H1 (cell line): ENCODE results near the gene MAPK8IP1. TPM values are rescaled to one million over a fixed set of nuclear protein-coding genes. Genes with fewer than 3 reads are reported as not detected.

Experiments
- CTCF ChIA-PET: fragments of 300-600 bp; sonication (Branson Sonifier 250); formaldehyde crosslinking; loops from one replicate; lab custom pipeline; 2021; ENCODE audit not compliant: partially characterized antibody; lab: Charles Lee
- POLR2A ChIA-PET: fragments of 300-600 bp; sonication (Branson Sonifier 250); formaldehyde crosslinking; loops from one replicate; lab custom pipeline; 2021; ENCODE audit warnings: inconsistent platforms; ENCODE audit not compliant: partially characterized antibody; lab: Charles Lee
- DNase-seq, 2 experiments: peaks; one replicate each; pipeline versions ENCODE4 v3.0.0 to v3.0.0-alpha.2; 2010 to 2022; ENCODE audit warnings: low spot score in 2 of 2, low read depth in 1 of 2, mixed read lengths in 1 of 2
- FAIRE-seq: peaks from 2 replicates; lab custom pipeline; 2011; peaks lifted over from hg19 to GRCh38; lab: Jason Lieb, UNC
- H2AFZ ChIP-seq: 2 replicates; pipeline ENCODE4 v1.8.1; 2012; ENCODE audit warnings: low read length, inconsistent platforms
- H2AK5ac ChIP-seq: 2 replicates; pipeline ENCODE4 v1.6.1; 2013; ENCODE audit warnings: low read depth, low read length
- H2BK120ac ChIP-seq: replicated peaks from 2 replicates; pipeline ENCODE3; 2013; ENCODE audit warnings: low read depth, low read length, inconsistent platforms
- H2BK12ac ChIP-seq: 2 replicates; pipeline ENCODE4 v1.6.1; 2013; ENCODE audit warnings: low read depth, low read length
- H2BK15ac ChIP-seq: 2 replicates; pipeline ENCODE4 v1.6.1; 2013; ENCODE audit warnings: low read length
- H2BK20ac ChIP-seq: 2 replicates; pipeline ENCODE4 v1.6.1; 2013; ENCODE audit warnings: low read length
- H2BK5ac ChIP-seq: 2 replicates; pipeline ENCODE4 v1.6.1; 2013; ENCODE audit warnings: low read depth, low read length
- H3K14ac ChIP-seq: 2 replicates; pipeline ENCODE4 v1.6.1; 2013; ENCODE audit warnings: inconsistent platforms; ENCODE audit not compliant: insufficient read length
- H3K18ac ChIP-seq: 2 replicates; pipeline ENCODE4 v1.6.1; 2013; ENCODE audit warnings: low read length; ENCODE audit errors: extremely low read depth
- H3K23ac ChIP-seq: 2 replicates; pipeline ENCODE4 v1.6.1; 2013; ENCODE audit warnings: inconsistent platforms; ENCODE audit not compliant: insufficient read length
- H3K23me2 ChIP-seq: 2 replicates; pipeline ENCODE4 v1.6.1; 2013; ENCODE audit warnings: low read depth, low read length
- H3K27ac ChIP-seq: 2 replicates; pipeline ENCODE4 v1.6.1; 2011; ENCODE audit warnings: low read depth, low read length, inconsistent platforms
- H3K27me3 ChIP-seq, 4 experiments: replicated peaks in 1 of 4; 1 replicate in 1 of 4; 2 replicates in 3 of 4; pipeline versions ENCODE4 v1.6.1 to v1.8.1; 2011 to 2013; ENCODE audit warnings: low read length in 3 of 4, mild to moderate bottlenecking in 3 of 4, inconsistent platforms in 2 of 4, mixed read lengths in 2 of 4, moderate library complexity in 1 of 4; ENCODE audit not compliant: control insufficient read depth in 3 of 4, insufficient read depth in 3 of 4; ENCODE audit errors: extremely low read depth in 1 of 4
- H3K36me3 ChIP-seq, 4 experiments: 2 replicates each; pipeline versions ENCODE4 v1.6.1 to v1.8.1; 2011 to 2013; ENCODE audit warnings: mild to moderate bottlenecking in 4 of 4, low read length in 3 of 4, moderate library complexity in 2 of 4, control low read depth in 1 of 4, inconsistent platforms in 1 of 4; ENCODE audit not compliant: insufficient read depth in 4 of 4, control insufficient read depth in 2 of 4
- H3K4ac ChIP-seq: replicated peaks from 2 replicates; pipeline ENCODE3; 2013; ENCODE audit warnings: low read length, low read depth, mixed read lengths, inconsistent platforms; ENCODE audit not compliant: insufficient read length
- H3K4me1 ChIP-seq, 4 experiments: replicated peaks in 1 of 4; 1 replicate in 1 of 4; 2 replicates in 3 of 4; pipeline versions ENCODE4 v1.6.1 to v1.8.1; 2011 to 2013; ENCODE audit warnings: low read length in 3 of 4, inconsistent platforms in 2 of 4, mixed read lengths in 1 of 4; ENCODE audit not compliant: insufficient read depth in 4 of 4, control insufficient read depth in 3 of 4
- H3K4me2 ChIP-seq, 2 experiments: 2 replicates each; pipeline versions ENCODE4 v1.6.1 to v1.8.1; 2011 to 2013; ENCODE audit warnings: low read depth in 2 of 2, low read length in 2 of 2, control low read depth in 1 of 2, inconsistent platforms in 1 of 2, mild to moderate bottlenecking in 1 of 2; ENCODE audit not compliant: insufficient read depth in 1 of 2
- H3K4me3 ChIP-seq, 4 experiments: fragments of 200-600, 300-600 bp in 1 of 4; sonication (generic), shearing (Covaris generic), sonication (Bioruptor Twin) in 1 of 4; 2 replicates each; pipeline versions ENCODE4 v1.5.1 to v1.8.1; 2011 to 2016; ENCODE audit warnings: low read length in 4 of 4, low read depth in 3 of 4, control low read depth in 2 of 4, inconsistent platforms in 2 of 4, mild to moderate bottlenecking in 2 of 4, mixed read lengths in 1 of 4, moderate library complexity in 1 of 4; ENCODE audit not compliant: insufficient read depth in 2 of 4; ENCODE audit errors: extremely low read depth in 1 of 4
- H3K56ac ChIP-seq: replicated peaks from 2 replicates; pipeline ENCODE3; 2013; ENCODE audit warnings: low read depth, mild to moderate bottlenecking, mixed read lengths, low read length, inconsistent platforms; ENCODE audit not compliant: insufficient read length
- H3K79me1 ChIP-seq: 2 replicates; pipeline ENCODE4 v1.6.1; 2013; ENCODE audit warnings: low read depth, low read length, control low read depth
- H3K79me2 ChIP-seq, 2 experiments: 2 replicates each; pipeline versions ENCODE4 v1.6.1 to v1.8.1; 2012 to 2013; ENCODE audit warnings: low read length in 2 of 2, mild to moderate bottlenecking in 2 of 2, inconsistent platforms in 1 of 2; ENCODE audit not compliant: insufficient read depth in 2 of 2, control insufficient read depth in 1 of 2
- H3K9ac ChIP-seq, 4 experiments: replicated peaks in 1 of 4; 1 replicate in 1 of 4; 2 replicates in 3 of 4; pipeline versions ENCODE4 v1.6.1 to v1.8.1; 2011 to 2013; ENCODE audit warnings: low read depth in 3 of 4, low read length in 3 of 4, control low read depth in 2 of 4, mild to moderate bottlenecking in 2 of 4, moderate library complexity in 2 of 4, inconsistent platforms in 1 of 4; ENCODE audit errors: extremely low read depth in 1 of 4
- H3K9me3 ChIP-seq, 2 experiments: 2 replicates each; pipeline versions ENCODE4 v1.6.1 to v1.8.1; 2012 to 2013; ENCODE audit warnings: mild to moderate bottlenecking in 2 of 2, moderate library complexity in 2 of 2, control low read depth in 1 of 2, inconsistent platforms in 1 of 2, low read depth in 1 of 2, low read length in 1 of 2, mixed read lengths in 1 of 2; ENCODE audit not compliant: insufficient read depth in 2 of 2
- H4K20me1 ChIP-seq, 2 experiments: replicated peaks in 1 of 2; 2 replicates each; pipeline versions ENCODE3 to v1.8.1; 2011 to 2013; ENCODE audit warnings: inconsistent platforms in 2 of 2, low read length in 2 of 2, mild to moderate bottlenecking in 1 of 2; ENCODE audit not compliant: insufficient read depth in 2 of 2, control insufficient read depth in 1 of 2
- H4K5ac ChIP-seq: 2 replicates; pipeline ENCODE4 v1.6.1; 2013; ENCODE audit warnings: low read length, low read depth, mixed read lengths, inconsistent platforms; ENCODE audit not compliant: insufficient read length
- H4K8ac ChIP-seq: 2 replicates; pipeline ENCODE4 v1.8.0; 2013; ENCODE audit warnings: mild to moderate bottlenecking, moderate library complexity, low read length, inconsistent platforms; ENCODE audit not compliant: insufficient read depth; ENCODE audit errors: extremely low read depth
- H4K91ac ChIP-seq: replicated peaks from 2 replicates; pipeline ENCODE3; 2013; ENCODE audit warnings: low read length, mixed read lengths, inconsistent platforms; ENCODE audit not compliant: insufficient read length
- SRF ChIP-seq: IDR thresholded peaks from 2 replicates; pipeline ENCODE4 v1.6.1; 2011; ENCODE audit warnings: mild to moderate bottlenecking, low read depth, low read length, moderate library complexity
- WGBS, 2 experiments: shearing (Covaris generic) in 1 of 2; methylation state at CpG; one replicate each; pipeline versions ENCODE4 v1.1.6 to v1.1.7; 2013 to 2015; ENCODE audit warnings: low lambda C conversion rate in 2 of 2, mixed read lengths in 2 of 2, inconsistent platforms in 1 of 2, low coverage in 1 of 2, missing lambda C conversion rate in 1 of 2; ENCODE audit not compliant: insufficient replicate concordance in 2 of 2, insufficient coverage in 1 of 2, insufficient read length in 1 of 2; ENCODE audit errors: extremely low coverage in 1 of 2, missing lambda C conversion rate in 1 of 2; 5-methylcytosine and 5-hydroxymethylcytosine counted together
- polyA plus RNA-seq, 7 experiments: library from polyadenylated mRNA; depleted of rRNA in 3 of 7; stranded (reverse) in 5 of 7; unstranded in 2 of 7; fragments of >200 nt in 5 of 7; fragments of 200-250 nt in 2 of 7; gene quantifications; 1 replicate in 5 of 7; 2 replicates in 1 of 7; 4 replicates in 1 of 7; pipeline versions ENCODE4 v1.2.1 to v1.2.3, GENCODE V29; 2011 to 2013; ENCODE audit warnings: missing spikeins in 2 of 7, mixed read lengths in 2 of 7
- total RNA-seq: library from RNA; stranded (reverse); fragmentation: NEBNext Ultra II Directional; extraction: Animal tissue kit (Norgen Biotek cat#: 25700); gene quantifications from 2 replicates; pipeline ENCODE4 v1.2.1, GENCODE V29; 2021

The MAPK8IP1 gene
- total and polyA plus RNA-seq, 2 of the 8 experiments (the other 6 are each of a cell fraction or from before 2014, with no cell fraction given): 32.4 to 40.1 TPM

DNA sequence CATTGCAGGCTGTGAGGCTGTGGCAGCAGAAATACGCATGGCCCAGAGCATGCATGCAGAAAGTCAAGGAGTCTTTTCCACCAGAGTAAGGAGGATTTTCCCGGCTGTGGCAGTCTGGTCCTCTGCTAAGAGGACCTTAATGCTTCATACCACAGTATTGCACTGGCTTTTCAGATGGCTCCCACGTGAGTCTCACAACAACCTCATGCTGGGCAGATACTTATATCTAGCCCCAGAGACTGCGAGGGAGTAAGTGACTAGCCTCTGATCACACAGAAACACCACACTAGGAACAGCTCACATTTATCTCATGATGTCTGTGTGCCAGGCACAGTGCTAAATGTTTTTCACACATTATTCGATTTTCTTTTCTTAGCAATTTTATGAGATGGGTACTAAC is 30.1 kb upstream of the MAPK8IP1 start:
- no peak for DNase-seq
- Histone ChIP-seq H3K27me3 (no peaks in the 10 kb centered on the region; a peak in 1 of 7 replicates), H3K27ac (no peak overlapping the region), H4K5ac (no peak overlapping the region), H4K20me1 (peaks cover 2 to 8% of the 10 kb centered on the region in 2 experiments), H3K18ac (no peak overlapping the region), H3K14ac (no peak overlapping the region), H2AK5ac (no peak overlapping the region), H2BK120ac (no peak overlapping the region), H3K23ac (no peak overlapping the region), H3K4me1 (peaks cover 14 to 46% (median 24%) of the 10 kb centered on the region in 4 experiments), H3K36me3 (peaks cover 0 to 5% (median 3%) of the 10 kb centered on the region in 4 experiments; a peak in 2 of 8 replicates), H2BK20ac (no peak overlapping the region), H3K4me3 (no peak overlapping the region), H3K4me2 (no peak overlapping the region; a peak in 1 of 4 replicates), H4K91ac (no peak overlapping the region), H2BK5ac (no peak overlapping the region), H2BK12ac (no peak overlapping the region), H3K79me2 (no peaks in the 10 kb centered on the region), H2AFZ (no peak overlapping the region), H3K4ac (no peak overlapping the region)
- POLR2A ChIA-PET: interaction anchor here (0.6 to 1.6 kb wide), 2 partner anchors 15 to 213 kb away, joined by 3 to 7 read pairs; no protein-coding TSS in a partner anchor
- 69% methylated on average over 5 of the region's 5 CpGs; no CpG with 5 or more reads in 1 of the 2 experiments for WGBS, 2 experiments
- no peak for FAIRE-seq
- no peak for TF ChIP-seq SRF
- TF ChIP-seq, all 59 proteins: peak for 0
- Histone ChIP-seq H2BK15ac (no peak overlapping the region), H4K8ac (no peak overlapping the region), H3K9me3 (no peaks in the 10 kb centered on the region), H3K9ac (no peak overlapping the region), H3K56ac (no peak overlapping the region), H3K23me2 (no peaks in the 10 kb centered on the region), H3K79me1 (peaks cover 2% of the 10 kb centered on the region; the same call in 1 of the 2 replicates)
- CTCF ChIA-PET: interaction anchor here (0.8 to 2.7 kb wide), 6 partner anchors 13 to 151 kb away, joined by 3 to 7 read pairs (median 3); no protein-coding TSS in a partner anchor
